ENCODE results near the gene ASNSD1.
"Not testable (repeated sequence)": the region's sequence is repeated elsewhere in the genome, so short reads cannot be mapped to it uniquely, and the experiment has no call there.

The ASNSD1 gene

GRCh38 chr2:189687796-189688195 is 26.5 kb downstream of the ASNSD1 start:
- DNase-seq (ENCODE audit: low spot score): not testable (repeated sequence)

DNA sequence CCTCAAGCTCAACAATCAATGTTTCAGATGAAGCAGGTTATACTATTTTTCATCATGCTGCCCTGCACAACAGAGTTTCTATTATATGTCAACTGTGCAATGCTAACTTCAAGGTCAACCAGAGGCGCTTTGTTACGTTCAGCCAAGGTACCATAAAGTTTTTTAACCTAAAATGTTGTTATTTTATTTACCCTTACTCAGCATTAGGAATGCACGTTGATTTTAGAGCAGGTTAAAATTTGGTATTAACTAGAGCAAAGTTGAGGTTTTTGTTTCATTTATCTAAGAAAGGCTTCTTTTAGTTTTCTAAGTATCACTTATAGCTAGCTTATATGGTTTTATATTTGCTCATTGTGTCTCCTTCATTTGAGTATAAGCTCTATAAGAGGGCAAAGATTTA is 35.0 kb downstream of the ASNSD1 start:
- no peak for DNase-seq (ENCODE audit: low spot score)

DNA sequence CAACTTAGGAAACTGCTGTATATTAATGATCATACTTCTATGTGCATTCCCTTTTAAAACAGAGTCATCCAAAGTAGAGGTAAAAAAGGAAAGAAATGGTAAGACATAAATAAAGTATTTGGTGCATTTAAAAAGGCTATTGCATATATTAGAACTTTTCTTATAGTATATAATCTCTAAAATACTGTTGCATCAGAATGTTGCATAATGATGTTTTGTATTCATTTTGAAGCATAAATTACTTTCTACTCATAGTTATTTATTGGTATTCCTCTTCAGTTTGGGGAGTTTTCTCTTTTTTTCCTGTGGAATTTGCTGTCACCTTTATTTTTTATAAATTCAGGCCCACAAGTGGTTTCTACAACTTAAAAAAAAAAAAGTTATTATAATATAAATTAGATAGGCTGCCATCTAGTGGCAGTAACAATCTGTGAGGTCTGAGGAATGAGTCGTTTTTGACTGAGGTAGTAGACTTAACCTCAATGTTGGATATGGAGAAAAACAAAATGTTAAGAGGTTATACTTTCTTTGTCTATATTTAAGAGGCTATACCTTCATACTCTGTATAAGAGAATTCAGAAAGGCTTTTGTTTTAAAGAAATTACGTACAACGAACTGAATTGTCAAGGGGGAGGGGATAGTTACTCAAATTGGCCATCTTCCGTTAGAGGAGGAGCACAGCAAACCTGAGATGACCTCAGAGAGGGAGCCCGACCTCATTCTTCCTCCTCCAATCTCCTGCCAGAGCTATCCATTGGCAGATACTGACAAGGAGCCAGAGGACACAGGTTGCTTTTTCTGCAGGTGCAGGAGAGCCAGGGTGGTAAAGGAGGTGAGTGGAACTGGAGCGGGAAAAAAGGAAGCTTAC is 37.0 kb downstream of the ASNSD1 start:
- DNase-seq (ENCODE audit: low spot score): peak; percentile 70

DNA sequence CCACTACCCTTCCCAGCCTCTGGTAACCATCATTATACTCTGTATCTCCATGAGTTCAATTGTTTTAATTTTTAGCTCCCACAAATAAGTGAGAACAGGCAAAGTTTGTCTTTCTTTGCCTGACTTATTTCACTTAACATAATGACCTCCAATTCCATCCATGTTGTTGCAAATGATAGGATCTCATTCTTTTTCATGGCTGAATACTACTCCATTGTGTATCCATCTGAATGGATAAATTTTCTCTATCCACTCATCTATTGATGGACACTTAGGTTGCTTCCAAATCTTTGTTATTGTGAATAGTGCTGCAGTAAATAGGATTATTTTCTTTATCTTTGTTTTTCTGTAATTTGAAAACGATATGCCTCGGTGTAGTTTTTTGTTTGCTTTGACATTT is 39.4 kb downstream of the ASNSD1 start:
- DNase-seq (ENCODE audit: low spot score): no peak

DNA sequence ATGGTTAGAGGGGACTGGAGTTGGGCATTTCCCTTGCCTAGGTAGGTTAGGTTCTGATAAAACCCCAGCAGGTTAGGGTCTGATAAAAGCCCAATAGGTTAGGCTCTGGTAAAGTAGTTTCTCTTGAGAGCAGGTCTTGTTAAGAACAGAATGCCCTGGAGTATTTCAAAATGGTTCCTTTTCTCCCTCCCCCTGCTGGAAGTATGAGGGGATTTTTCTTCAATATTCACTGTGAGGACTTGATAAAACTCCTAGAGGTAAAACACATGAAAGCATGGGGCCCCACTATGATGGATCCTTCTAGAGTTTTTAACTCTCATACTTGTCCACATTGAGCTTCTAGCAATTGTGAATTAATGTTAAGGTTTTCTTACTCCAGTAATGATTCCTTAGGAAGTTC is 40.8 kb downstream of the ASNSD1 start:
- DNase-seq (ENCODE audit: low spot score): no peak

GRCh38 chr2:189709501-189710221 is 48.4 kb downstream of the ASNSD1 start:
- DNase-seq (ENCODE audit: low spot score): peak; percentile 48

- not testable (repeated sequence) for DNase-seq (ENCODE audit: low spot score)
Observed at GRCh38 chr2:189717593-189717992, 56.3 kb downstream of the ASNSD1 start.

DNA sequence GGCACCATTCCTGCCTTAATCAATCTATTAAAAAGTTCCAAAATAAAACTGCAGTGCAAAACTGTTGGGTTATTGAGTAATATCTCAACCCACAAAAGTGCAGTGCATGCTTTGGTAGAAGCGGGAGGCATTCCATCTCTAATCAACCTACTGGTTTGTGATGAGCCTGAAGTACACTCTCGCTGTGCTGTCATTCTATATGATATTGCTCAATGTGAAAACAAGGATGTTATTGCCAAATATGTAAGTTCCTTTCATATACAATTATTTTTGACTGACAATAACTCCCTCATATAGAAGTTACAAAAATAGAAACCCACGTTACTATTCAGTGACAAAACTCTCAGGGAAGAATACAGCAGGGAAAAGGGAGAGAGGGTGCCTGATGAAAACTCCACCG is 58.3 kb downstream of the ASNSD1 start:
- no peak for DNase-seq (ENCODE audit: low spot score)
